HepG2 (cell line): Measurements from ENCODE around the gene SMTN. TPM values are rescaled to one million over a fixed set of nuclear protein-coding genes. Genes with fewer than 3 reads are reported as not detected.
A peak's percentile ranks its signal among the peaks of the same experiment; 100 is the strongest.

Source experiments
- EP300 ChIP-seq, 3 experiments: sonication (generic) in 1 of 3; formaldehyde crosslinking in 1 of 3; IDR thresholded peaks; 2 replicates each; pipeline versions ENCODE4 v1.5.1 to v1.6.1; 2011 to 2020; ENCODE audit warnings: low read depth in 2 of 3, low read length in 2 of 3, borderline replicate concordance in 1 of 3, improper control_type of control experiment in 1 of 3, mild to moderate bottlenecking in 1 of 3, missing genetic modification reagents in 1 of 3, moderate library complexity in 1 of 3
- FOXA1 ChIP-seq, 2 experiments: fragments of 450-650 bp in 1 of 2; sonication (generic) in 1 of 2; formaldehyde crosslinking in 1 of 2; IDR thresholded peaks; 2 replicates each; pipeline versions ENCODE4 v1.4.0 to v1.6.1; 2016 to 2020; ENCODE audit warnings: missing genetic modification reagents in 1 of 2
- HOXA5 ChIP-seq: sonication (generic); formaldehyde crosslinking; IDR thresholded peaks from 2 replicates; pipeline ENCODE4 v1.4.0; 2020; ENCODE audit warnings: missing genetic modification reagents
- MZF1 ChIP-seq: sonication (generic); formaldehyde crosslinking; IDR thresholded peaks from 2 replicates; pipeline ENCODE4 v1.8.1; 2023; ENCODE audit warnings: mild to moderate bottlenecking, missing genetic modification reagents, borderline replicate concordance
- NR2F2 ChIP-seq: IDR thresholded peaks from 2 replicates; pipeline ENCODE4 v1.6.1; 2012; ENCODE audit warnings: low read depth, inconsistent platforms, borderline replicate concordance
- RBAK ChIP-seq: sonication (generic); formaldehyde crosslinking; IDR thresholded peaks from 2 replicates; pipeline ENCODE4 v1.5.1; 2020; ENCODE audit warnings: mild to moderate bottlenecking, missing genetic modification reagents
- SRF ChIP-seq: IDR thresholded peaks from 2 replicates; pipeline ENCODE4 v1.6.1; 2011; ENCODE audit warnings: mild to moderate bottlenecking, low read depth, low read length, moderate library complexity
- ZC3H4 ChIP-seq: sonication (generic); formaldehyde crosslinking; IDR thresholded peaks from 2 replicates; pipeline ENCODE4 v1.4.0; 2020; ENCODE audit warnings: missing genetic modification reagents, borderline replicate concordance
- ZFP37 ChIP-seq: sonication (generic); formaldehyde crosslinking; IDR thresholded peaks from 2 replicates; pipeline ENCODE4 v1.4.0; 2020; ENCODE audit warnings: missing genetic modification reagents, borderline replicate concordance
- ZNF264 ChIP-seq: sonication (generic); formaldehyde crosslinking; IDR thresholded peaks from 2 replicates; pipeline ENCODE4 v1.4.0; 2020; ENCODE audit warnings: missing genetic modification reagents
- ZNF549 ChIP-seq: sonication (generic); formaldehyde crosslinking; IDR thresholded peaks from 2 replicates; pipeline ENCODE4 v1.5.0; 2020; ENCODE audit warnings: missing genetic modification reagents
- ZNF724P ChIP-seq: sonication (generic); formaldehyde crosslinking; IDR thresholded peaks from 2 replicates; pipeline ENCODE4 v1.8.0; 2022; ENCODE audit warnings: missing genetic modification reagents, borderline replicate concordance
- ZNF746 ChIP-seq: sonication (generic); formaldehyde crosslinking; IDR thresholded peaks from 2 replicates; pipeline ENCODE4 v1.8.0; 2022; ENCODE audit warnings: mild to moderate bottlenecking, missing genetic modification reagents
- polyA plus RNA-seq, 8 experiments: library from polyadenylated mRNA; depleted of rRNA in 3 of 8; stranded (reverse) in 7 of 8; unstranded in 1 of 8; fragments of >200 nt; fragmentation: Illumina TruSeq in 4 of 8; extraction: Trizol in 4 of 8; gene quantifications; 2 replicates each; pipeline versions ENCODE4 v1.2.1 to v1.2.3, GENCODE V29; 2011 to 2016; ENCODE audit warnings: low read depth in 4 of 8, missing spikeins in 1 of 8, mixed read lengths in 1 of 8; ENCODE audit not compliant: insufficient read depth in 1 of 8
- total RNA-seq, 5 experiments: library from RNA; depleted of rRNA; stranded (reverse); fragments of >200 nt; fragmentation: Illumina TruSeq; extraction: Trizol; gene quantifications; 2 replicates each; pipeline ENCODE4 v1.2.3, GENCODE V29; 2016; ENCODE audit warnings: low read depth in 1 of 5
- TF ChIP-seq, protein P1 (sequence below): sonication (generic); formaldehyde crosslinking; IDR thresholded peaks from 2 replicates; pipeline ENCODE4 v1.4.0; 2020; ENCODE audit warnings: missing genetic modification reagents
- TF ChIP-seq, protein P2 (sequence below): sonication (generic); formaldehyde crosslinking; IDR thresholded peaks from 2 replicates; pipeline ENCODE4 v1.4.0; 2020; ENCODE audit warnings: missing genetic modification reagents
- TF ChIP-seq, protein P3 (sequence below): sonication (generic); IDR thresholded peaks from 2 replicates; pipeline ENCODE4 v1.6.1; 2016; ENCODE audit warnings: low read depth, borderline replicate concordance
- TF ChIP-seq, protein P4 (sequence below): sonication (generic); formaldehyde crosslinking; IDR thresholded peaks from 2 replicates; pipeline ENCODE4 v1.4.0; 2020; ENCODE audit warnings: missing genetic modification reagents, mild to moderate bottlenecking, borderline replicate concordance
- TF ChIP-seq, protein P5 (sequence below): sonication (generic); formaldehyde crosslinking; IDR thresholded peaks from 2 replicates; pipeline ENCODE4 v1.8.1; 2023; ENCODE audit warnings: mild to moderate bottlenecking, missing genetic modification reagents, borderline replicate concordance
- TF ChIP-seq, protein P6 (sequence below): sonication (generic); formaldehyde crosslinking; IDR thresholded peaks from 2 replicates; pipeline ENCODE4 v1.4.0; 2020; ENCODE audit warnings: missing genetic modification reagents

Gene SMTN
- total and polyA plus RNA-seq, 2 of the 13 experiments (the other 11 are each of a cell fraction or from before 2014, with no cell fraction given) = 14.7 to 26.1 TPM

DNA sequence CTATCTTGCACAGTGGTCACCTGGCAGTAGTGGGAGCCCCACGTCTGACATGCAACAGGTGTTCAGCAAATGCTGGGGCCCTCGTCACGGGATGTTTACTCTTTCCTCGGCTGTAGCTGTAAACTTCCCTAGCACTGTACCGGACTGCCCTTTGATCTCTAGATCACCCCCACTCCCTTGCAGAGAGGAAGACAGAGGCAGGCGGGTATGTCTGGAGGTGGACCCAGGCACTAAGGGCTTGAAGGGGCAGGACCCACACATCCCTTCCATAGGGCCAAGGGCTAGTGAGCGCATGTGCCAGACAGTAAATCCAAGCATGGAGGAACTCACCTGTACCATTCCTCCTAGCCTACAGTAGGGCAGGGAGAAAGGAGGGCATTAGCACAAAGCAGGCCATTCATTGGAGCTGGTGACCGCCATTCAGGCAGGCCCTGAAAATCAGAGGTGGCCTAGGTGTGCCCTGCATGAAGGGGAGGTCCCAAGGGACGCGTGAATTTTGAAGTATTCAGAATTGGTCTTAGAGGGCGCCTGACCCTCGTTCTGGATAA lies 1.9 kb upstream of the SMTN start (continued):
- TF ChIP-seq, protein P1, sequence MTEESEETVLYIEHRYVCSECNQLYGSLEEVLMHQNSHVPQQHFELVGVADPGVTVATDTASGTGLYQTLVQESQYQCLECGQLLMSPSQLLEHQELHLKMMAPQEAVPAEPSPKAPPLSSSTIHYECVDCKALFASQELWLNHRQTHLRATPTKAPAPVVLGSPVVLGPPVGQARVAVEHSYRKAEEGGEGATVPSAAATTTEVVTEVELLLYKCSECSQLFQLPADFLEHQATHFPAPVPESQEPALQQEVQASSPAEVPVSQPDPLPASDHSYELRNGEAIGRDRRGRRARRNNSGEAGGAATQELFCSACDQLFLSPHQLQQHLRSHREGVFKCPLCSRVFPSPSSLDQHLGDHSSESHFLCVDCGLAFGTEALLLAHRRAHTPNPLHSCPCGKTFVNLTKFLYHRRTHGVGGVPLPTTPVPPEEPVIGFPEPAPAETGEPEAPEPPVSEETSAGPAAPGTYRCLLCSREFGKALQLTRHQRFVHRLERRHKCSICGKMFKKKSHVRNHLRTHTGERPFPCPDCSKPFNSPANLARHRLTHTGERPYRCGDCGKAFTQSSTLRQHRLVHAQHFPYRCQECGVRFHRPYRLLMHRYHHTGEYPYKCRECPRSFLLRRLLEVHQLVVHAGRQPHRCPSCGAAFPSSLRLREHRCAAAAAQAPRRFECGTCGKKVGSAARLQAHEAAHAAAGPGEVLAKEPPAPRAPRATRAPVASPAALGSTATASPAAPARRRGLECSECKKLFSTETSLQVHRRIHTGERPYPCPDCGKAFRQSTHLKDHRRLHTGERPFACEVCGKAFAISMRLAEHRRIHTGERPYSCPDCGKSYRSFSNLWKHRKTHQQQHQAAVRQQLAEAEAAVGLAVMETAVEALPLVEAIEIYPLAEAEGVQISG (CRISPR knock-in tag) = peak; percentile 23; the same call in 1 of the 2 replicates
- TF ChIP-seq EP300 (IDR thresholded peaks at IDR 0.05; ENCODE audit: low read depth in 2 of 2, low read length in 2 of 2) (peak in 1 of 2 experiments; percentile 60; a peak in 2 of 4 replicates), EP300 (CRISPR knock-in tag; IDR thresholded peaks at IDR 0.05; ENCODE audit: borderline replicate concordance) (0 out of 2 replicates have a peak, but pooled peaks have one; percentile 48), RBAK (CRISPR knock-in tag) (no peak), ZNF264 (CRISPR knock-in tag) (0 out of 2 replicates have a peak, but pooled peaks have one; percentile 42), ZFP37 (peak; percentile 69; the same call in 1 of the 2 replicates), HOXA5 (CRISPR knock-in tag) (0 out of 2 replicates have a peak, but pooled peaks have one; percentile 47), SRF (no peak), NR2F2 (no peak), FOXA1 (IDR thresholded peaks at IDR 0.05) (no peak), FOXA1 (CRISPR knock-in tag; IDR thresholded peaks at IDR 0.05) (peak; percentile 90), MZF1 (CRISPR knock-in tag) (no peak), ZNF746 (CRISPR knock-in tag) (0 out of 2 replicates have a peak, but pooled peaks have one; percentile 16), ZNF549 (peak; percentile 86), ZC3H4 (no peak), ZNF724P (CRISPR knock-in tag) (peak; percentile 50; the same call in 1 of the 2 replicates)
- TF ChIP-seq, protein P2, sequence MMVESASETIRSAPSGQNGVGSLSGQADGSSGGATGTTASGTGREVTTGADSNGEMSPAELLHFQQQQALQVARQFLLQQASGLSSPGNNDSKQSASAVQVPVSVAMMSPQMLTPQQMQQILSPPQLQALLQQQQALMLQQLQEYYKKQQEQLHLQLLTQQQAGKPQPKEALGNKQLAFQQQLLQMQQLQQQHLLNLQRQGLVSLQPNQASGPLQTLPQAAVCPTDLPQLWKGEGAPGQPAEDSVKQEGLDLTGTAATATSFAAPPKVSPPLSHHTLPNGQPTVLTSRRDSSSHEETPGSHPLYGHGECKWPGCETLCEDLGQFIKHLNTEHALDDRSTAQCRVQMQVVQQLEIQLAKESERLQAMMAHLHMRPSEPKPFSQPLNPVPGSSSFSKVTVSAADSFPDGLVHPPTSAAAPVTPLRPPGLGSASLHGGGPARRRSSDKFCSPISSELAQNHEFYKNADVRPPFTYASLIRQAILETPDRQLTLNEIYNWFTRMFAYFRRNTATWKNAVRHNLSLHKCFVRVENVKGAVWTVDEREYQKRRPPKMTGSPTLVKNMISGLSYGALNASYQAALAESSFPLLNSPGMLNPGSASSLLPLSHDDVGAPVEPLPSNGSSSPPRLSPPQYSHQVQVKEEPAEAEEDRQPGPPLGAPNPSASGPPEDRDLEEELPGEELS (CRISPR knock-in tag) = peak; percentile 96
- TF ChIP-seq, protein P3, sequence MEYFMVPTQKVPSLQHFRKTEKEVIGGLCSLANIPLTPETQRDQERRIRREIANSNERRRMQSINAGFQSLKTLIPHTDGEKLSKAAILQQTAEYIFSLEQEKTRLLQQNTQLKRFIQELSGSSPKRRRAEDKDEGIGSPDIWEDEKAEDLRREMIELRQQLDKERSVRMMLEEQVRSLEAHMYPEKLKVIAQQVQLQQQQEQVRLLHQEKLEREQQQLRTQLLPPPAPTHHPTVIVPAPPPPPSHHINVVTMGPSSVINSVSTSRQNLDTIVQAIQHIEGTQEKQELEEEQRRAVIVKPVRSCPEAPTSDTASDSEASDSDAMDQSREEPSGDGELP = peak; percentile 90; the same call in 1 of the 2 replicates
- TF ChIP-seq, protein P4, sequence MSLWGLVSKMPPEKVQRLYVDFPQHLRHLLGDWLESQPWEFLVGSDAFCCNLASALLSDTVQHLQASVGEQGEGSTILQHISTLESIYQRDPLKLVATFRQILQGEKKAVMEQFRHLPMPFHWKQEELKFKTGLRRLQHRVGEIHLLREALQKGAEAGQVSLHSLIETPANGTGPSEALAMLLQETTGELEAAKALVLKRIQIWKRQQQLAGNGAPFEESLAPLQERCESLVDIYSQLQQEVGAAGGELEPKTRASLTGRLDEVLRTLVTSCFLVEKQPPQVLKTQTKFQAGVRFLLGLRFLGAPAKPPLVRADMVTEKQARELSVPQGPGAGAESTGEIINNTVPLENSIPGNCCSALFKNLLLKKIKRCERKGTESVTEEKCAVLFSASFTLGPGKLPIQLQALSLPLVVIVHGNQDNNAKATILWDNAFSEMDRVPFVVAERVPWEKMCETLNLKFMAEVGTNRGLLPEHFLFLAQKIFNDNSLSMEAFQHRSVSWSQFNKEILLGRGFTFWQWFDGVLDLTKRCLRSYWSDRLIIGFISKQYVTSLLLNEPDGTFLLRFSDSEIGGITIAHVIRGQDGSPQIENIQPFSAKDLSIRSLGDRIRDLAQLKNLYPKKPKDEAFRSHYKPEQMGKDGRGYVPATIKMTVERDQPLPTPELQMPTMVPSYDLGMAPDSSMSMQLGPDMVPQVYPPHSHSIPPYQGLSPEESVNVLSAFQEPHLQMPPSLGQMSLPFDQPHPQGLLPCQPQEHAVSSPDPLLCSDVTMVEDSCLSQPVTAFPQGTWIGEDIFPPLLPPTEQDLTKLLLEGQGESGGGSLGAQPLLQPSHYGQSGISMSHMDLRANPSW (CRISPR knock-in tag) = peak; percentile 63; the same call in 1 of the 2 replicates
- TF ChIP-seq, protein P5, sequence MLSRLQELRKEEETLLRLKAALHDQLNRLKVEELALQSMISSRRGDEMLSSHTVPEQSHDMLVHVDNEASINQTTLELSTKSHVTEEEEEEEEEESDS = peak; percentile 88; the same call in 1 of the 2 replicates
- TF ChIP-seq, protein P6, sequence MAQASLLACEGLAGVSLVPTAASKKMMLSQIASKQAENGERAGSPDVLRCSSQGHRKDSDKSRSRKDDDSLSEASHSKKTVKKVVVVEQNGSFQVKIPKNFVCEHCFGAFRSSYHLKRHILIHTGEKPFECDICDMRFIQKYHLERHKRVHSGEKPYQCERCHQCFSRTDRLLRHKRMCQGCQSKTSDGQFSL (CRISPR knock-in tag) = peak; percentile 84; the same call in 1 of the 2 replicates
